Embryonic facial prominence (tissue), 1 donor: ENCODE data around the gene RPTOR.
"Not testable (repeated sequence)": the region's sequence is repeated elsewhere in the genome, so short reads cannot be mapped to it uniquely, and the experiment has no call there.

ENCODE experiments used
- DNase-seq: peaks from one replicate; pipeline ENCODE4 v3.0.0-alpha.2; 2016; ENCODE audit errors: extremely low spot score

The RPTOR gene

DNA sequence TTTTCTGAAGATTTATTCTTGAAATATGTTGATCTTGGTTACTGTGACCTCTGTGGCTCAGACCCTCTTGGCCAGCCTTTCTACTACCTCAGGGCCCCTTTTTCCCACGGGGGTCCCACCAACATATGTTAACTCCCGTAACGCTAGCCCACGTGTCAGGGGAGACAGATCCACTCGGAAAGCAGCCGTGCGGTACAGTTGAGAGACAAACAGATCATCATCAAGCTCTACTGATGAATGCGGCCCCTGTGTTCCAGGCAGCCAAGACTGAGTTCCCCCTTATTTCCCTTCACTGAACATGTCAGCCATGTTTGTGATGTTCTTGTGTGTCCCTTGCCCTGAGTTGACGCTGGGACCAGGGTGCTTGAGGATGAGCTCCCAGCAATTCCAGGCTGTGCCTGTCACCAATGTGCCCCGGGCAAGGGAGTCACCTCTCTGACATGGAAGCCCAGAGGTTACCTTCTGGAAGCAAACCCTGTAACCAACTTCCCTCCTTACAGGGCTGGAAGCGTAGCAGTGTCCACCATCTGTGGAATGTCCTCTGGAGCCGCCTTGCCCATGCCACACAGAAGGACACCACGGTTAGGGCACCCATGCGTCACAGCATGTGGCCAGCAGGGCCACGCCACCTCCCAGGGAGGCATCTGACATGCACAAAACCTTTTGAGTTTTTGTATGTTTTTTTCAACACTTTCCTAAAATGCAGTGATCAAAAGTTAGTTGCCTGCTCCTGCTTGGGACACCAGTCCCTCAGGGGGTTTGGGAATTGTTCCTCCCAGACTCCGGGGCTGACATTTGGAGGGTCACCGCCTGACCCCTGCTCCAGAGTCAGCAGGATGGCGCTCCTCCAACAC lies 253.3 kb downstream of the RPTOR start:
- no peak for DNase-seq

DNA sequence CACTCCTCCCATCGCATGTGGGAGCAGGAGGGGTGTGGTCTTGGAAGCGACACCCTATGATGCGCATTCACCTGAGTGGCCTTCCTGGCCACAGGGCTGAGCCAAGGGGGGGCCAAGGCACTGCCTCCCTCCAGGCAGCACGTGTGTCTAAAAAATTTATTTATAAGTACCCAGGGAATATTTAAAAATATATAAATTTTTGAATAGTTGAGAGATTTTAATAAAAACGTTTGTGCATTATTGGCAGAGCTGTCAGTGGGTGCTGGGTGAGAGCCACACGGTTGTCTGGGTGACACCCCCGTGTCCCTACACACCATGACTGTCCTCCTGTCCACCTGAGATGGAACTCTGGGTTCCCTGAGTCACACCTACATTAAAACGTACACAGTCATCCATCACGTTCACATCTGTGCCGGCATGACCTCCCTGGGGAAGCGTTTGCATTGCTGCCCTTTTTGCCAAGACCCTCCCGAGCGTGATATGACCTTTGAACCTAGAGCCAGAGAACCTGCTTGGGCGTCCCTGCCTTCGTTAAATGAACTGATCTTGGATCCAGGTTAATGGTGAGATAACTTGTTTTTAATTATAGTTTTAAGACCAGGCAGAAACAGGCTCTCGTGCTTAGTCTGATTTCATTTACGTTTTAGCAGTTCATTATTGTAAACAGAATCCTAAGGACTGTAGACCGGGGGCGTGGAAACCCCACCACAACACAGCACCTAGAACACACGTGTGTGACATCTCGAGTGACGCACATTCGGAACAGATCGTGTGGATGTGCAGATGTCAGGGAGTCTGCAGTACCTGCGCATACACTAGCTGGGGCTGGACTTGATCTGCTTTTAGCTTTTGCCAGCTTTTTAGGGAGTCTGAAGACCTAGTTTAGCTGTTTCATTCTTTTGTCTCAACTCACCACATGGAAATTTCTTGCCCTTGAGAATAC lies 254.2 kb downstream of the RPTOR start:
- DNase-seq: no peak

DNA sequence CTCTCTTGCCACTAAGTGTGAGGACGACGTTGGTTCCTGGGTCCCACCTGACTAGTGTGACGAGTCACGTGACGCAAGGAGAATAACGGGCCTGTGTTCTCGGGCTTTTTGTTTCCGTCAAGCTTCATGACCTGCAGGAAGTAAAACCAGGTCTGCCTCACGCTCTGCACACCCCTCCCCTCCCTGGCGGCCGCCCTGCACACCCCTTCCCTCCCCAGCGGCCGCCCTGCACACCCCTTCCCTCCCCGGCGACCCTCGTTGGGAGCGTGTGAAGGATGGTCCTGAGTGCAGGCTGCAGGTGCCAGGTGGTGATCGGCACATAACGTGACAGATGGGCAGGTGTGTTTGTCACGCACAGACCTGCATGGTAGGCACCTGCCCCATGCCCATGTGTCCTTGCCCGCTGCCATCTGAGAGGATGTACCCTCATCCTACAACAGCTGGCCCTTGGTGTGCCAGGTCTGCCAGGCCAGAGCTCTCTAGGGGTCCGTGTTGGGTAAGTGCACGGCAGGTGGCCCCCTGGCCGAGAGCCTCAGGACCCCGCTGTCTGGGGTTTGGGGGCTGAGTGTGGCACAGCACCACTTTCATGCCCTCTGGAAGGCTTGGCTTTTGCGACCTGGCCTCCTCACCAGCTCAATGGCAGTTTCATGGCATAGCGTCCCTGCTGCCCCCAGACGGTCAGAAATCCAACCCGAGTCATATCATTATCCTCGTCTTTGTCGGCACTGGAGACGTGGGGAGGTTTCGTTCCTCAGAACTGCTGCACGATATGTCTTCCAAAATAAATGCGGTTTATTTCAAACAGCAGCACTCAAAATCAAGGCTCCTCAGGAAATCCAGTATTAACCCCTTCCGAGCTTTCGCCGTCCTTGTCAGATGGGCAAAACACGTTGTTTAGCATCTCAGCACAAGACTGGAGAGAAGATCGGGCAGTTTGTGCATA lies 255.2 kb downstream of the RPTOR start:
- DNase-seq: no peak

DNA sequence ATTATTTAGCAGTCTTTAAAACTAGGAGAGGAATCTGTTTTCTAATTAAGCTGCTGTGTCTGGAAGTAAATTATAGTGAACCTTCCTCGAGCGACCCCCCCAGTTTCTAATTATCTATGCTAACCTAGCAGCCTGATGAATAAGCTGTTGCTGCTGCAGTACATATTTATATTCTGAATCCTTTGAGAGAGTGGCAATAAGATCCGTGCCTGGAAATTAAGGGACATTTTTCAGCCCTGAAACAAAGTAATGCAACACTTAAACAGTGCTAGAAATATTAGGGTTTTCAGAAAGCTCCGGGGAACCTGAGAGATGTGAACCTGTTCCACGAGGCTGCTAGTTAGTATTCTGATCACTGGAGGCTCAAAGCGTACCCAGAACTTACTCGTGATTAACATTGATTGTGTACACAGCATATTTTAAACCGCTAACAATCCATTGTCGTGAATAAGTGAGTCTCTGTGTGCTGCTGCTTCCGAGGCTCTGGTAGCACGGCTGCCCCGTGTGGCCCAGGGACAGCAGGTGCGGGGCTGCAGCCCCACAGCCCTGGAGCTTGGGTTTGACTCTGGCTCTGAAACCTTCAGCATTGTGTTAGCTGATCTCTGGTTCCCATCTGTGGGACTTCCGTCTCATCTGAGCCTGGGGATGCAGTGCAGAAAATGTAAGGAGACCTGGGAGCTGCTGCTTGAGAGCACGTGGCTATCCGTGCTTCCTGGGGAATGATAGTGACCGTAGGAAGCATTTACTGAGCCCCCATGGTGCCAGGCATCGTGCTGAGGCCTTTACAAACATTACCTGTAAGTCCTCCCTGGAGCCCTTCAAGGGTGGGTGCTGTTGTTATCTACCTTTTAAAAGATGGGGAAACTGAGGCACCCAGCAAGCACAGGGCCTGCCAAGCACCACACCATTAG lies 256.1 kb downstream of the RPTOR start:
- no peak for DNase-seq

DNA sequence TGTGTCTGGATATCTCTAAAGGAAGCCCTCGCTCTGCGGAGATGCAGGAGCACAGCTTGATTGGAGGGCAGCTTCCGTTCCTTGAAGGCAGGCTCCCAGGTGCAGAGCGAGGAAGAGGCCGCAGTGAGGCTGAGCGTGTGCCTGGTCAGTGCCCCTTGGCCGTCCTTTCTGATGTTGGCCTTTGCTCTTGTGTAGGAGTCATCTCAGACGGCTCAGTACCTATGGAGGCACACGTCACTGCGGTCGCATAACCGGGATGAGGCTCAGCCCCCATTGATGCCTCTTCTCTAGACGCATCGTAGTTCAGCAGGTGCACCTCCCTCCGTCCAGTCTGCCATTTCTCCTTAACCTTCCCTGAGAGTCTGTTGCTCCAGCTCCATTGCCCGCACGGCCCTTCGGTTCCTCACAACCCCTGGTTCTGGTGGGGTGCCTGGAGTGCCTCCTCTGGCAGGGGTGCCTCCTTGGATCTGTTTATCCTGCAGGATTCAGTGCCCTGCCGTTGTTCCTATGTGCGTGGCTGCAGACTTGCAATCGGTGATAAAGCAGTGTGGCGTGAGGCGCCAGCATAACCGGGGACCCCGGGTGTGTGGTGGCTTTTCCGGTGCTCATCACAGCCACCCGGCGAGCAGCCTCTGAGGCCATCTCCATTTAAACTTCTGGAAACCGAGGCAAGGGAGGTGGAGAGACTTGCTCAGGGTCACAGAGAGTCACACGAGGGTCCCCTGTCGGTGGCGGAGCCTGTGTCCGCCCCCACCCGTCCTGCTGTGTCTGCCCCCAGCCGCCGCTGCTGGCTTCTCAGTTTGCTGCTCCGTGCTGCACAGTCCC lies 258.2 kb downstream of the RPTOR start:
- no peak for DNase-seq

DNA sequence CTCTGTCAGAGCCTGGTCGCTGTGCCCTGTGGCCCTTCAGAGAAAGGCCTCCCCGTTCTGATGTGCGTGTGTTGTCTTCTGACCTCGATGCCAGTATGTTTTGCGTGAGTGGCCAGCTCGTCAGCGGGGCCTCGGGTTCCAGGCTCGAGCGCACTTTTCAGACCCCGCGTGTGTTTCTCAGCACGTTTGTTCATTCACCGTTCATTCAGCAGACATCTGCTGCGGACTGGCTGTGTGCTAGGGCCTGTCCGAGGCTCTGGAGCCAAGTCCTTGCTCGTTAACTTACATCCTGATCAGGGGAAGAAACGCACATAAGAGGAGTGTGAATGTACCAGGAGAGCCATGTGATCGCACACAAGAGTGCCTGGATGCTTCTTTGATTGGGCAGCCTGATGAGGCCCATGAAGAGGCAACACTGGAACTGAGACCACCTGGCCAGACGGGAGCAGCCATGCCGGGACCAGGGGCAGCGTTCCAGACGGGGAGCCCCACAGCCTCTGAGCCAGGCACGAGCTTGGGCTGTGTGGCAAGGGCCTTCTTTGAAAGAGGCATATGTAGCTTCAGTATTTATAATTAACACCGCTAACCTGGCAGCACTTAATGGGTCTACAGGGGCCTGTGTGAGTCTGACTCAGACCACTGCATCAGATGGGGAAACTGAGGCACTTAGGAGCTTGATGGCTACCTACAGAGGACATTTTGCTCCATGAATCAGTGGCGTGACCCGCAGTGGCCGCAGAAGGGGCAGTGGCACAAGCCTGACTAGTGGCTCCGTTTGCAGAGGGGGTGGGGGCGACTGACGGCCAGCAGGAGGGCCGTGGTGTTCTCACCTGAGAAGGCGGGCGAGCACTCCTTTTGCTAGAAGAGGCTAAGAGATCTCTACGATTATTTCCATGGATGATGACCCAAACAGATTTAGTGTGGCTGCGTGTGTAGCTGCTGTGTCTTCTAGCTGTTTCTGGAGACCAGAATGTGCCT lies 259.1 kb downstream of the RPTOR start:
- DNase-seq: no peak

DNA sequence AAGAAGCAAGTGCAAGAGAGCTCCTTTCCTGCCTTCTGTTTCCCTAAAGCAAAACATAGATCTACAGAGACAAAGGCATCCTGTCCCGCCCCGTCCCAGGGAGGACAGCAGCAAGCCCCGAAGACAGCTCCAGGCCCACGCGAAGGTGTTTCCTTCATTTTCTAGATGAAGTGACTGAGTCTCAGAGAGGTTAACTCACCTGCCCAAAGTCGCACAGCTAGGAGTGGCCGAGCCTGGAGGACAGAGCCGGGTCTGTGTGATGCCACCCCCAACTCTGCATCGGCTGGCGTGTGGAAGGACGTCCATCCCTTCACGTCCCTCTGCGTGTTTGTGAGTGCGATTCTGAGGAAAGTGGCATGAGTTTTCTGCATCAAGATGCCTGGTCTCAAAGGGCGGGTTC lies 259.8 kb downstream of the RPTOR start:
- no peak for DNase-seq

GRCh38 chr17:80805032-80805751 lies 260.6 kb downstream of the RPTOR start:
- DNase-seq: no peak

GRCh38 chr17:80807014-80807413 lies 262.4 kb downstream of the RPTOR start:
- DNase-seq: no peak

DNA sequence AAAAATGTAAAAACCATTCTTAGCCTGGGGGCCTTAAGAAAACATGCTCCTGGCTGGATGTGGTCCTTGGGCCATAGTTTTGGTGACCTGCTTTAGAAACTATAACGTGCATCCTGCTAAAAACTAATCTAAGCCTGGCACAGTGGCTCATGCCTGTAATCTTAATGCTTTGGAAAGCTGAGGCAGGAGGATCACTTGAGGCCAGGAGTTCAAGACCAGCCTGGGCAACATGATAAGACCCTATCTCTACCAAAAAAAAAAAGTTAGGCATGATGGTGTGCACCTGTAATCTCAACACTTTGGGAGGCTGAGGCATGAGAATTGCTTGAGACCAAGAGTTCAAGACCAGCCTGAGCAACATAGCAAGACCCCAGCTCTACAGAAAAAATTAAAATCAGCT lies 263.2 kb downstream of the RPTOR start:
- no peak for DNase-seq

DNA sequence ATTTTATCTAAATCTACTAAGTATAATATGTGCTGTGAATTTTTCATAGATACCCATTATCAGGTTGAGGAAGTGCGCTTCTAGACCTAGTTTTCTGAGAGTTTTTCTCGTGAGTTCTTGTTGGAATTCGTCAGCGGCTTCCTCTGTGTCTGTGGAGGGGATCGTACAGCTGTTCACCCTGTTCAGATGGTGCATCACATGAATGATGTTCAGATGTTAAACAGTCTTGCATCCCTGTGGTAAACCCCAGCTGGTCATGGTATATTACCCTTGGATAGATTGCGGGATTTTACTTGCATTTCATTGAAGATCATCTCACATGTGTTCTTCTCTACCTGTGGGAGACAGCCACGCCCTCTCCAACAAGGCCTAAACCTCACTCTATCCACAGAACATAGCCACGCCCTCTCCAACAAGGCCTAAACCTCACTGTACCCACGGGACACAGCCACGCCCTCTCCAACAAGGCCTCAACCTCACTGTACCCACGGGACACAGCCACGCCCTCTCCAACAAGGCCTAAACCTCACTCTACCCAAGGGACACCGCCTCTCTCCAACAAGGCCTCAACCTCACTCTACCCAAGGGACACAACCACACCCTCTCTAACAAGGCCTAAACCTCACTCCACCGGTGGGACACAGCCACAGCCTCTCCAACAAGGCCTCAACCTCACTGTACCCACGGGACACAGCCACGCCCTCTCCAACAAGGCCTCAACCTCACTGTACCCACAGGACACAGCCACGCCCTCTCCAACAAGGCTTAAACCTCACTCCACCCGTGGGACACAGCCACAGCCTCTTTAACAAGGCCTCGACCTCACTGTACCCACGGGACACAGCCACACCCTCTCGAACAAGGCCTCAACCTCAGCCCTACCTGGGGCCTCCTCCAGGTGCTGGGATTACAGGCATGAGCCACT lies 266.8 kb downstream of the RPTOR start:
- no peak for DNase-seq

DNA sequence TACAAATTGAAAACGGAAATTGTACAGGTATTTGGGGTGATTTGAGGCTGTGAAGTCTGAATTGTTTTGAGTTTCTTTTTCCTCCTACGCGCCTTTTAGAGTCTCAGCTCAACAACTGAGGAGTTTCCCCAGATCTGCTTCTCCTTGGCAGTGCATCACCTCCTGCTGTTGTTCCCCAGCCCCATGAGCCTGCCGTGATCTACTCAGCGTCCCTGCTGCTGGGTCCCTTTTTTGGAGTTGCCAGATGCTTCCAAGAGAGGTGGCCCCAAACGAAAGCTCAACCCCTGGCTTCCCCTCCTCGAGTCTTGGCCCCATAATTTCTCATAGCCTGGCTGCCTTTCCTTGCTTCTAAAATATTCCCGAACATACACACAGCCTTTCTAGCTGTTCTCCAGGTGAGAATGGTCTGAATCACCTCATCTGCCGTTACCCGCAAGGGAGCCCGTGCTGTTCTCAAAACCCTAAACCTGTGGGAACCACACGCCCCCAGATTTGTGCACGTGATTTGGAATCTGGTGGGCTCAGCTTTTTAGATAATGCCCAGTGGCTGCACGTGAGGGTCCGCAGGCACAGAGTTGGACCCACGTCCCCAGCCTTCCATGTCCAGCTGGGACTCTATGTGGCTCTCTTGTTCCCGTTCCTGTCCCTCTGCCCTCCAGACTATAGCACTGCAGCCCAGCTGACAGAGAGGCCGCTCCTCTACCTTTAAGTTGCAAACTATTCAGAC lies 267.9 kb downstream of the RPTOR start:
- no peak for DNase-seq

DNA sequence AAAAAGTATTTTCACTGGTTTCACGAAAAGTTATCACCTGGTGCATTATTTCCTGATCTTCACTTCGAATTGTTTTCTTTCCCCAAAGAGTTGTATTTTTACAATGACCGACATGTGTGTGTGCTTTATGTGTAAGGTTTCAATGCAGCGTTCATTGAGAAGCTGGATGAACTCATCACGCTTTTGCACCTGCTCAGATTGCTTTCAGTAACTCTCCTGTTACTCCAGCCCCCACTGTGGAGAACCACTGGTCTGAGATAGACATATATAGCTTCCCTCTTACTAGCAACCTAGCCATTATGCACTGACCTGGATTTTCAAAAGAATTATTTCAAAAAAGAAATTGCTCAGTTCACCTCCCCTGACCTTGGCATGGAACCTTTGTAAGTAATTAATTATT lies 268.7 kb downstream of the RPTOR start:
- DNase-seq: no peak

GRCh38 chr17:80814491-80814890 lies 269.9 kb downstream of the RPTOR start:
- no peak for DNase-seq

- DNase-seq: no peak
Measured at GRCh38 chr17:80815151-80815681, 270.6 kb downstream of the RPTOR start.

- not testable (repeated sequence) for DNase-seq
Measured at GRCh38 chr17:80815718-80816117, 271.1 kb downstream of the RPTOR start.
